IMR-90 (cell line): Measurements from ENCODE around the gene AGR3.

Experiments
- BHLHE40 ChIP-seq: fragments of 150-350 bp; IDR thresholded peaks from 2 replicates; pipeline ENCODE4 v1.6.1; 2016; ENCODE audit warnings: mild to moderate bottlenecking, low read depth, low read length
- ELK1 ChIP-seq: fragments of 150-350 bp; IDR thresholded peaks from 2 replicates; pipeline ENCODE4 v1.6.1; 2016; ENCODE audit warnings: low read depth, mild to moderate bottlenecking, low read length, moderate library complexity, borderline replicate concordance
- MXI1 ChIP-seq: IDR thresholded peaks from 2 replicates; pipeline ENCODE4 v1.6.1; 2012; ENCODE audit warnings: low read depth, mild to moderate bottlenecking, low read length, moderate library complexity, borderline replicate concordance
- NFE2L2 ChIP-seq: fragments of 150-350 bp; IDR thresholded peaks from 2 replicates; pipeline ENCODE4 v1.6.1; 2016; ENCODE audit warnings: low read depth, mild to moderate bottlenecking, low read length
- POLR2A ChIP-seq: IDR thresholded peaks from 2 replicates; pipeline ENCODE4 v1.6.1; 2012; ENCODE audit warnings: mild to moderate bottlenecking, low read depth, low read length
- RCOR1 ChIP-seq: IDR thresholded peaks from 2 replicates; pipeline ENCODE4 v1.6.1; 2012; ENCODE audit warnings: mild to moderate bottlenecking, low read length, improper control_type of control experiment; ENCODE audit not compliant: insufficient replicate concordance
- SMC3 ChIP-seq: fragments of 150-350 bp; IDR thresholded peaks from 2 replicates; pipeline ENCODE4 v1.6.1; 2016; ENCODE audit warnings: low read depth, mild to moderate bottlenecking, antibody characterized with exemption, low read length, moderate library complexity
- TF ChIP-seq, protein P1 (sequence below): conservative IDR thresholded peaks from 2 replicates; pipeline ENCODE4 v1.5.1; 2012; ENCODE audit warnings: mild to moderate bottlenecking, low read depth, low read length, improper control_type of control experiment

DNA sequence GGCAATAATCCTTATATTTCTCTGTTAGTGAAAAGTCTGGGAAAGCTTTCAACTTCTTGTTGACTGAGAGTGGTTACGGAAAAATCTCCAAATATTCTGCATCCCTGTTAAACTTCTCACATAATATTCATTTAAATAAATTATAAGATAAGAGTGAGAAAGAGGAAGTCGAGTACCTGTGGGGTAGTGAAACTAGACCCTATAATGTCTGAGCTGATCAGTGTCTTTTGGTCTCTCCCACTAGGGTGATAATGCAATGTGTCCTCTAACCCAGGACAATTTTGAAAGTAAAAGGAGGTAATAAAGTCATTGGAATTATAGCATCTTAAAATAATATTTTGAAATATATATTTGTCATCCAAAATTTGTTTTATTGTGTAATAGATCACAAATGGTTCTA, 2.1 kb upstream of the AGR3 start:
- TF ChIP-seq, protein P1, sequence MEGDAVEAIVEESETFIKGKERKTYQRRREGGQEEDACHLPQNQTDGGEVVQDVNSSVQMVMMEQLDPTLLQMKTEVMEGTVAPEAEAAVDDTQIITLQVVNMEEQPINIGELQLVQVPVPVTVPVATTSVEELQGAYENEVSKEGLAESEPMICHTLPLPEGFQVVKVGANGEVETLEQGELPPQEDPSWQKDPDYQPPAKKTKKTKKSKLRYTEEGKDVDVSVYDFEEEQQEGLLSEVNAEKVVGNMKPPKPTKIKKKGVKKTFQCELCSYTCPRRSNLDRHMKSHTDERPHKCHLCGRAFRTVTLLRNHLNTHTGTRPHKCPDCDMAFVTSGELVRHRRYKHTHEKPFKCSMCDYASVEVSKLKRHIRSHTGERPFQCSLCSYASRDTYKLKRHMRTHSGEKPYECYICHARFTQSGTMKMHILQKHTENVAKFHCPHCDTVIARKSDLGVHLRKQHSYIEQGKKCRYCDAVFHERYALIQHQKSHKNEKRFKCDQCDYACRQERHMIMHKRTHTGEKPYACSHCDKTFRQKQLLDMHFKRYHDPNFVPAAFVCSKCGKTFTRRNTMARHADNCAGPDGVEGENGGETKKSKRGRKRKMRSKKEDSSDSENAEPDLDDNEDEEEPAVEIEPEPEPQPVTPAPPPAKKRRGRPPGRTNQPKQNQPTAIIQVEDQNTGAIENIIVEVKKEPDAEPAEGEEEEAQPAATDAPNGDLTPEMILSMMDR, result no peak
- no peak for TF ChIP-seq SMC3
- no peak for TF ChIP-seq ELK1
- TF ChIP-seq MXI1, result no peak
- TF ChIP-seq NFE2L2, result no peak
- TF ChIP-seq POLR2A, result no peak
- no peak for TF ChIP-seq BHLHE40
- TF ChIP-seq RCOR1, result no peak
